HCT116 (cell line): ENCODE results near the gene RBFOX2. TPM values are rescaled to one million over a fixed set of nuclear protein-coding genes. Genes with fewer than 3 reads are reported as not detected.

Source experiments
- ATAC-seq: fragments of 200-7000 bp; cut with Tn5 transposase; 2 replicates; pipeline ENCODE4 v1.9.1; 2020; ENCODE audit warnings: mild to moderate bottlenecking, moderate library complexity
- BruUV-seq: library from RNA; stranded (reverse); fragments of 400-500 nt; replicated peaks from 2 replicates; lab custom pipeline; 2021; lab: Mats Ljungman, UMichigan
- CTCF ChIA-PET: fragments of 300-600 bp; sonication (Branson Sonifier 250); formaldehyde crosslinking; loops from one replicate; lab custom pipeline; 2021; ENCODE audit warnings: antibody characterized with exemption; lab: Charles Lee
- POLR2A ChIA-PET: fragments of 300-600, 350-600 bp; sonication (Branson Sonifier 250); formaldehyde crosslinking; loops from one replicate; lab custom pipeline; 2021; ENCODE audit warnings: antibody characterized with exemption; lab: Charles Lee
- RAD21 ChIA-PET, 2 experiments: fragments of 300-600 bp; sonication (Branson Sonifier 250); formaldehyde crosslinking; loops; one replicate each; lab custom pipeline; 2023; ENCODE audit warnings: low total read pairs in 2 of 2; ENCODE audit not compliant: uncharacterized antibody in 2 of 2, unreplicated experiment in 2 of 2, low non-redundant PET in 1 of 2; lab: Charles Lee
- DNase-seq: peaks from one replicate; pipeline ENCODE4 v3.0.0-alpha.2; 2010; ENCODE audit warnings: low read depth, low spot score
- H2AFZ ChIP-seq: fragments of 200-600 bp; shearing (Covaris generic), sonication (generic); 2 replicates; pipeline ENCODE4 v1.6.1; 2017; ENCODE audit warnings: low read depth, mixed run types, mixed read lengths, antibody characterized with exemption, low read length; ENCODE audit not compliant: poor library complexity, severe bottlenecking
- H3K27ac ChIP-seq: 2 replicates; pipeline ENCODE4 v1.5.1; 2012; ENCODE audit warnings: low read depth, low read length
- H3K27me3 ChIP-seq: fragments of 200-600 bp; sonication (generic); 2 replicates; pipeline ENCODE4 v1.6.1; 2016; ENCODE audit warnings: mixed run types, low read length, mixed read lengths; ENCODE audit not compliant: insufficient read depth
- H3K36me3 ChIP-seq, 2 experiments: fragments of 200-500 bp in 1 of 2; fragments of 200-600 bp in 1 of 2; sonication (Bioruptor generic) in 1 of 2; sonication (generic) in 1 of 2; 2 replicates each; pipeline versions ENCODE4 v1.5.1 to v1.6.1; 2014 to 2016; ENCODE audit warnings: low read length in 2 of 2, inconsistent platforms in 1 of 2, mixed read lengths in 1 of 2, mixed run types in 1 of 2; ENCODE audit not compliant: insufficient read depth in 2 of 2, control insufficient read depth in 1 of 2
- H3K4me1 ChIP-seq, 2 experiments: fragments of 200-600 bp in 1 of 2; sonication (generic) in 1 of 2; 2 replicates each; pipeline versions ENCODE4 v1.5.1 to v1.6.1; 2012 to 2017; ENCODE audit warnings: low read length in 2 of 2, inconsistent platforms in 1 of 2, mild to moderate bottlenecking in 1 of 2, mixed read lengths in 1 of 2, mixed run types in 1 of 2, moderate library complexity in 1 of 2; ENCODE audit not compliant: insufficient read depth in 2 of 2, control insufficient read depth in 1 of 2
- H3K4me2 ChIP-seq: fragments of 200-600 bp; sonication (generic); 2 replicates; pipeline ENCODE4 v1.6.1; 2017; ENCODE audit warnings: mixed run types, low read length, mixed read lengths
- H3K4me3 ChIP-seq, 2 experiments: fragments of 200-600 bp in 1 of 2; sonication (generic) in 1 of 2; replicated peaks in 1 of 2; 2 replicates each; pipeline ENCODE4 v1.5.1; 2011 to 2016; ENCODE audit warnings: low read length in 2 of 2, control low read depth in 1 of 2, low read depth in 1 of 2, mild to moderate bottlenecking in 1 of 2, mixed read lengths in 1 of 2, mixed run types in 1 of 2
- H3K79me2 ChIP-seq: fragments of 200-600 bp; sonication (generic); 2 replicates; pipeline ENCODE4 v1.6.1; 2017; ENCODE audit warnings: mild to moderate bottlenecking, mixed run types, low read length, moderate library complexity, mixed read lengths; ENCODE audit not compliant: insufficient read depth
- H3K9ac ChIP-seq: fragments of 200-600 bp; sonication (generic); 2 replicates; pipeline ENCODE4 v1.6.1; 2016; ENCODE audit warnings: low read length, mixed read lengths
- H3K9me2 ChIP-seq: fragments of 200-600 bp; sonication (generic), shearing (Covaris generic); 2 replicates; pipeline ENCODE4 v1.6.1; 2017; ENCODE audit warnings: mixed run types, mild to moderate bottlenecking, moderate library complexity; ENCODE audit not compliant: insufficient read depth
- H3K9me3 ChIP-seq, 2 experiments: fragments of 200-500 bp in 1 of 2; fragments of 200-600 bp in 1 of 2; sonication (Bioruptor generic) in 1 of 2; sonication (generic) in 1 of 2; 2 replicates each; pipeline ENCODE4 v1.6.1; 2014 to 2017; ENCODE audit warnings: low read length in 2 of 2, mixed read lengths in 2 of 2, inconsistent platforms in 1 of 2, low read depth in 1 of 2, mild to moderate bottlenecking in 1 of 2, mixed run types in 1 of 2, moderate library complexity in 1 of 2; ENCODE audit not compliant: control insufficient read depth in 1 of 2, insufficient read depth in 1 of 2
- H4K20me1 ChIP-seq: fragments of 200-600 bp; sonication (generic), shearing (Covaris generic); 2 replicates; pipeline ENCODE4 v1.6.1; 2017; ENCODE audit warnings: mixed run types, mild to moderate bottlenecking, moderate library complexity; ENCODE audit not compliant: insufficient read depth
- CEBPB ChIP-seq: IDR thresholded peaks from 2 replicates; pipeline ENCODE4 v1.6.1; 2012; ENCODE audit warnings: low read depth
- REST ChIP-seq: IDR thresholded peaks from 2 replicates; pipeline ENCODE4 v1.6.1; 2012; ENCODE audit warnings: low read depth
- YY1 ChIP-seq: IDR thresholded peaks from 2 replicates; pipeline ENCODE4 v1.6.1; 2011; ENCODE audit warnings: low read length, low read depth, moderate library complexity, mild to moderate bottlenecking; ENCODE audit not compliant: insufficient replicate concordance; ENCODE audit errors: extremely low read depth
- ZFX ChIP-seq: fragments of 450-650 bp; IDR thresholded peaks from 2 replicates; pipeline ENCODE4 v1.6.1; 2017
- intact Hi-C: fragments of 100-400 bp; cut with micrococcal nuclease; formaldehyde crosslinking; loops from 2 replicates; pipeline ENCODE4 v1.10.0; 2022
- total RNA-seq: library from RNA; stranded (reverse); gene quantifications from one replicate; pipeline ENCODE4 v1.2.1, GENCODE V29; 2021; ENCODE audit not compliant: unreplicated experiment

Gene RBFOX2
- total RNA-seq, 1 experiment from 2014 or later: 83.9 TPM

DNA sequence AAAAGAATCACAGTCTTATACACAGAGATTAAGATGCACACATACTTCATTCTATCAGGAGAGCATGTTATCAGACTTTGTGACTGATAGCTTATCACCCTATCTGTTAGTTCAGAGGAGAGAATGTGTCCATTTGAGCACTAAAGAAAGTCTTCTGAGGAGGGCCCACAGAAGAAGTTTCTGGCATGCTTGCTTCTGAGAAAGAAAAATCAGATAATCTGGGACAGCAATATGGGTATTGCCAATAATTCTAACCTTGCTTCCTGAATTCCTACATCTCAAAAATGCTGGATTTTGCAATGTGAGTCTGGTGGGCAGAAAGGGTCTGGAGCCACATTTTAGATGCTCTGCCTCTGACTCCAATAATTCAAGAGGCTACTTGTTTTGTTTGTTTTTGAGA is 128.9 kb downstream of the RBFOX2 start:
- Histone ChIP-seq H3K4me2 (no peak overlapping the region; the same call in 1 of the 2 replicates), H2AFZ (no peak overlapping the region), H3K79me2 (peaks cover 60% of the 10 kb centered on the region), H3K36me3 (no peaks in the 10 kb centered on the region), H3K4me1 (peaks cover 30 to 46% of the 10 kb centered on the region in 2 experiments), H3K27ac (no peak overlapping the region), H3K27me3 (no peaks in the 10 kb centered on the region), H4K20me1 (no peaks in the 10 kb centered on the region), H3K9me3 (no peaks in the 10 kb centered on the region), H3K9me2 (no peaks in the 10 kb centered on the region), H3K9ac (no peak overlapping the region), H3K4me3 (no peak overlapping the region)
- ChIA-PET CTCF (no interaction called here), RAD21 (no interaction called here), POLR2A (interaction anchor here (1.1 kb wide), 1 partner anchor 16 kb away, joined by 4 read pairs; no protein-coding TSS in a partner anchor)
- intact Hi-C loops: no loop called here
- DNase-seq: no peak
- TF ChIP-seq ZFX (no peak), REST (no peak), YY1 (no peak), CEBPB (no peak)
- ATAC-seq: no peak
- BruUV-seq: no TSS peak

- H4K20me1 ChIP-seq: no peaks in the 10 kb centered on the region
- no peak overlapping the region for H3K9ac ChIP-seq
- TF ChIP-seq REST: no peak
- TF ChIP-seq, all 23 proteins: peak for 0
- intact Hi-C loops: no loop called here
- no peaks in the 10 kb centered on the region for H3K27me3 ChIP-seq
- POLR2A ChIA-PET: no interaction called here
- RAD21 ChIA-PET: no interaction called here
- CTCF ChIA-PET: no interaction called here
- no peak overlapping the region for H3K27ac ChIP-seq
- no peak overlapping the region for H3K4me3 ChIP-seq
- ATAC-seq (no peak), DNase-seq (no peak)
- BruUV-seq: no TSS peak
- H3K9me3 ChIP-seq: no peaks in the 10 kb centered on the region
- peaks cover 17 to 23% of the 10 kb centered on the region in 2 experiments for H3K4me1 ChIP-seq
- no peak overlapping the region for H3K4me2 ChIP-seq
- peaks cover 57% of the 10 kb centered on the region for H3K79me2 ChIP-seq
- H2AFZ ChIP-seq: no peak overlapping the region
- H3K9me2 ChIP-seq: no peaks in the 10 kb centered on the region
- no peaks in the 10 kb centered on the region for H3K36me3 ChIP-seq
Observed at GRCh38 chr22:35896111-35896705, 132.4 kb downstream of the RBFOX2 start.
